Central memory CD4-positive, alpha-beta T cell (primary cell): Measurements from ENCODE around the gene FUZ.
A peak's percentile ranks its signal among the peaks of the same experiment; 100 is the strongest.
"Not testable (repeated sequence)": the region's sequence is repeated elsewhere in the genome, so short reads cannot be mapped to it uniquely, and the experiment has no call there.

Source experiments
- DNase-seq: peaks from one replicate; pipeline ENCODE4 v3.0.0; 2022

The FUZ gene

GRCh38 chr19:49832556-49832955 lies 19.5 kb upstream of the FUZ start:
- DNase-seq = no peak

DNA sequence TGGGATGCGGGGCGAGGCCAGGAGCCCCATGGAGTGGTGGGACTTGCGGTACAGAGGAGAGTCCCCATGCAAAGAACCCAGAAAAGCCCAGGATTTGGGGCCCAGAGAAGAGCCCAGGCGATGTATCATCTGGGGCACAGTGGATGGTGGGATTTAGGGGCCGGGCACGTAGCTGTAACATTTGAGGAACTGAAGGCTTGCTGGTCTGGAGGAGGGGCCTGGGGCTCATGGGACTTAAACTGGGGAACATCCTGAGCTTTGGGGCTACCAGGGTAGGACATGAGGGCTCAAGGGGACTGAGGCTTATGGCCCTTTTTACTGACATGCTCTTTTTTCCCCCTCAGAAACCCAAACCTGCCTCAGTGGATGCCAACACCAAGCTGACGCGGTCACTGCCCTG lies 18.5 kb upstream of the FUZ start:
- no peak for DNase-seq

- DNase-seq = no peak
Measured at GRCh38 chr19:49830766-49831165, 17.7 kb upstream of the FUZ start.

DNA sequence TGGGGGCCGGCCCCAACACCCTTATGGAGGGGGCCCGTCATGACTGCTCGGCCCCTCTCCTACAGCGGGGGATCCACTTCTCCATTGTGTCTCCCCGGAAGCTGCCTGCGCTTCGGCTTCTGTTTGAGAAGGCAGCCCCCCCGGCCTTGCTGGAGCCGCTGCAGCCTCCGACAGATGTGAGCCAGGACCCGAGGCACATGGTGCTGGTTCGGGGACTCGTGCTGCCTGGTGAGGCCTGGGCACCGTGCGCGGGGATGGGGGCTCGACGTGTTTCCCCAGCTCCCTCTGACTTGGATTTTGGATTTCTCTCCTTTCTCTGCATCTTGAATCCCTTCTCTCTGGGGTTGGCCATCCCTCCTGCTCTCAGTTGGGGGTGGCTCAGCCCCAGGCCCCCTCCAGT lies 16.6 kb upstream of the FUZ start:
- DNase-seq = no peak

- no peak for DNase-seq
Measured at GRCh38 chr19:49829200-49829599, 16.1 kb upstream of the FUZ start.

- DNase-seq = no peak
Measured at GRCh38 chr19:49827034-49827433, 13.9 kb upstream of the FUZ start.

DNA sequence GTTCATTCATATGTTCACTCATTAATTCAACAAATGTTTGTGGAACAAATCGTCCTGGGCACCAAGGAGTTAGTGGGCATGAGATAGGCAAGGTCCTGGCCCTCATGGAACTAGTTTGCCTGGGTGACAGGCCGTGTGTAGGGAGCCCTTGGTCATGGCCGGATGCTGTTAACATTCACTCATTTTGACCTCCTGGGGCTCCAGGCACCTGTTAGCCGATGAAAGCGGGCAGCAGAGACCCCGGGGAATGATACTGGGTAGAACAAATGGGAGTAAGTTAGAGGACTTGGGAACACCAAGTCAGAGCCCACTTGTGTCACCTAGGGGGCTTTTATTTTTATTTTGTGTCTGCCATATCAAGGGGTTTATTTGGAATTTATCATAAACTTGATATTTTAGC lies 11.6 kb upstream of the FUZ start:
- no peak for DNase-seq

- no peak for DNase-seq
Measured at GRCh38 chr19:49823472-49823871, 10.4 kb upstream of the FUZ start.

GRCh38 chr19:49820125-49820524 lies 7.0 kb upstream of the FUZ start:
- DNase-seq = no peak

DNA sequence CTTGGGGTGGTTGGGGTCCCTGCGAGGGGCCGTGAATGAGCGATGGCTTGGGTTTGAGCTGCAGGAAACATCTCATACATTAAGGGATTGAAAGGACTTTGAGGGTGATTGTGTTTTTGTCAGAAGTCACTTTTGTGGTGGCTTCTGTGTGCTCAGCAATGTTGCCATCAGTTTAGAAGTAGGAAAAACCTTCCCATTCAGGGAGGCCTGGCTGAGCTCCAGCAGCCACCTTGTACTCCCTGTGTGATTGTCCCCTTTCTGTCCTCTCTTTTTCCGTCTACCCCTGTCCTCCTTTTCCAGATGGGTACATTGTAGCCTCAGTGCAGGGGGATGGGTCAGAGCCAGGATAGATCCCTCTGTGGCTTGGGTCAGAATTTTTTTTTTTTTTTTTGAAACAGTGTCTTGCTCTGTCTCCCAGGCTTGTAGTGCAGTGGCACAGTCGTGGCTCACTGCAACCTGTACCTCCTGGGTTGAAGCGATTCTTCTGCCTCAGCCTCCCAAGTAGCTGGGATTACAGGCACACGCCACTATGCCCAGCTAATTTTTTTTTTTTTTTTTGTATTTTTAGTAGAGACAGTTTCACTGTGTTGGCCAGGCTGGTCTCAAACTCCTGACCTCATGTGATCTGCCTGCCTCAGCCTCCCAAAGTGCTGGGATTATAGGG lies 6.5 kb upstream of the FUZ start:
- DNase-seq = not testable (repeated sequence)

DNA sequence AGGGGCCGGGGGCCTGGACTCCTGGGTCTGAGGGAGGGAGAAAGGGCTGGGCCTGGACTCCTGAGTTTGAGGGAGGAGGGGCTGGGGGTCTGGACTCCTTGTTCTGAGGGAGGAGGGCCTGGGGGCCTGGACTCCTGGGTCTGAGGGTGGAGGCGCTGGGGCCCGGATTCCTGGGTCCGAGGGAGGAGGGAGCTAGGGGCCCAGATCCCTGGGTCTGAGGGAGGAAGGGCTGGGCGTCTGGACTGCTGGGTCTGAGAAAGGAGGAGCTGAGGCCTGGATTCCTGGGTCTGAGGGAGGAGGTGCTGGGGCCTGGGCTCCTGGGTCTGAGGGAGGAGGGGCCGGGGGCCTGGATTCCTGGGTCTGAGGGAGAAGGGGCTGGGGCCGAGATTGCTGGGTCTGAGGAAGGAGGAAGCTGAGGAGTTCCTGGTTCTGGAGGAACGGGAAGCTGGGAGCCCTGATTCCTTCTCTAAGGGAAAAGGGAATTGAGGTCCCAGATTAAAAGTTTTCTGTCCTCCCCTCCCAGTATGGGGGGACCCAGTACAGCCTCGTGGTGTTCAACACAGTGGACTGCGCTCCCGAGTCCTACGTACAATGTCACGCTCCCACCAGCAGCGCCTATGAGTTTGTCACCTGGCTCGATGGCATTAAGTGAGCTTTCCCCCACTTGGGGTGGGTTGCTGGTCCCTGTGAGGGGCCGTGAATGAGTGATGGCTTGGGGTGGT lies 5.7 kb upstream of the FUZ start:
- DNase-seq = no peak

GRCh38 chr19:49817964-49818648 lies 5.0 kb upstream of the FUZ start, which contains the start of gene MED25:
TSS of gene MED25 (plus strand) at chr19:49818289. CDS start at chr19:49818342, 53 bp downstream.
- DNase-seq = peak; percentile 91

DNA sequence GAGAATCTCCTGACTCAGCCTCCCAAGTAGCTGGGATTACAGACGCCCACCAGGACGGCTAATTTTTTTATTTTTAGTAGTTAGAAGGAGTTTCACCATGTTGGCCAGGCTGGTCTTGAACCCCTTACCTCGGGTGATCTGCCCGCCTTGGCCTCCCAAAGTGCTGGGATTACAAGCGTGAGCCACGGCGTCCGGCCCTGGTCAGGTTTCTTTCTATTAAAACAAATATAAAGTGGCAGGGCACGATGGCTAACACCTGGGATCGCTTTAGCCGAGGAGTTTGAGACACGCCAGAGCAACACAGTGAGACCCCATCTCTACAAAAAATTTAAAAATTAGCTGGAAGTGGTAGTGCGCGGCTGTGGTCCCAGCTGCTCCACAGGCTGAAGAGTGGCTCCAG lies 3.5 kb upstream of the FUZ start:
- no peak for DNase-seq

DNA sequence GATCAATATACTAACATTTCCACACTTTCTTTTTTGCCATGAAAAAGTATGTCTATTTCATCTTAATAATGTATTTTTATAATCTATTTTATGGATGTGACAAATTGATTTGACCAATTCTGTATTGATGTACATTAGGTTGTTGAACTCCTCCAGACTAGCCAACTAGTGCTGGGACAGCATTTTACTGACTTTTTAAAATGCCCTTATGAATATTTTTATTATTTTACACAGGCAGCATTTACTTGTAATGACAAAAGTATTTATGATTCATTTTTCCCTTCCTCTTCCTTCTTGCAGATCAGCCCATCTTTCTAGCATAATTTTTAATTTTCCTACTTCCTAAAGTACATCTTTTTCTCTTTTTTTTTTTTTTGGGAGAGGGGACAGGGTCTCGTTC lies 918 bp upstream of the FUZ start:
- DNase-seq = no peak

DNA sequence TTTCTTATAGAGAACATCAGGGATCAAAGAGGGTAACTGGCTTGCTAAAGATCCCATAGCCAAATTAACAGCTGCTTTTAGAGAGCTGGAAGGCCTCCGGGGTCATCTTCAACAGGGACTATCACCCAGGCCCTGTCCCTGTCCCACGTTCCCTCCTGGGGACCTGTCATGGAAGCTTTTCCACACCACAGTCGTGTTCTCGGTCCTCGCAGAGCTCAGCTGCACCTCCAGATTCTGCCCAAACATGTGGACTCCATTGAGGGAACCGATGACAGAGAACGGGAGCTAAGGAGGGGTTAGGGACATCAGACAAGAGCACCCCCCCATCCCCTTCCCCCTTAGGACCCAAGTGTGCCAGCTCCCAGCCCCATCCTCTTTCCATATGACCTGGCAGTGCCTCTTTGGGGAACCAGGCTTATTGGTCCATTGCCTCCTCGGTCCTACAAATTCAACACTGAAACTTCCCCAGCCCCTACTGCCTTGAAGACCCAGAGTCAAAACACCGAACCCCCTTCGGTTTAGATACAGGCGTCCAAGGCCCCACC lies 568 bp downstream of the FUZ start:
- no peak for DNase-seq

DNA sequence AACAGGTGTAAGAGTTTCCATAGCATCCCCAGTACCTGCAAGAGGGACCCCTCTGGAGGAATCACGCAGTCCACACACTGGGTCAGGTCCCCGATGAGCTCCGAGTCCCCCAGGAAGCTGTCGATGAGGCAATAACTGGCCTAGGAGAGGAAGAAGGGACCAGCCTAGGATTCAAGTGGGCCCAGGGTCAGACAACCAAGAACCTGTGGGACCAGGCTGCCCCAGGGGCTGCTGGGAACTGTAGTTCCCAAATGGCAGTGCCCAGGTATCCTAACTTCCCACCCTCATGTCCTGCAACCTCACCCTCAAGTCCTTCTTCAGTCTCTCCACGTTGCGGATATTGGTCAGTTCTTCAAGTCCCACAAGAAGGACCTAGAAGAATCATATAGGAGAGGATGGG lies 1.8 kb downstream of the FUZ start:
- no peak for DNase-seq

GRCh38 chr19:49809941-49810389 lies 3.1 kb downstream of the FUZ start:
- peak; percentile 18 for DNase-seq

- peak; percentile 49 for DNase-seq
Measured at GRCh38 chr19:49809160-49809940, 3.7 kb downstream of the FUZ start.

DNA sequence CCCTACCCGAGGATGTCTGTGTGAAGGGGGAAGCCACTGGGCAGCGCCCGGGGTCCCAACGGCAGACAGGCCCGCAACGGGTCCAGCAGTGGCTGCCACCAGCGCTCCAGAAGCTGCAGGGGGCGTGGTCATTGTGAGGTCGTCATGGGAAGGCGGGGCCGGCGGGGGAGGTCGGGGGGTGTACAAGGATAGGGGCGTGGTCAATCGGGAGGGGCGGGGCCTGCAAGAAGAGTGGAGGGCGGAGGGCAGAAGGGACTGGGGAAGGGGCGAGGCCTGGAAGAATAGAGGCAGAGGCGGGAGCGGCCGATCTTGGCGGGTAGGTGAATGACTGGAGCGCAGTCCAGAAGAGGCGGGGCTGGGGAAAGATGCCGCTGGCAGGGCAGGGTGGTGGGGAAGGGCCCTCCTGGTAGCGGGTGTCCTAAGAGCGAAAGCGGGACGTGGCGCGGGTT lies 4.4 kb downstream of the FUZ start:
- peak; percentile 80 for DNase-seq

DNA sequence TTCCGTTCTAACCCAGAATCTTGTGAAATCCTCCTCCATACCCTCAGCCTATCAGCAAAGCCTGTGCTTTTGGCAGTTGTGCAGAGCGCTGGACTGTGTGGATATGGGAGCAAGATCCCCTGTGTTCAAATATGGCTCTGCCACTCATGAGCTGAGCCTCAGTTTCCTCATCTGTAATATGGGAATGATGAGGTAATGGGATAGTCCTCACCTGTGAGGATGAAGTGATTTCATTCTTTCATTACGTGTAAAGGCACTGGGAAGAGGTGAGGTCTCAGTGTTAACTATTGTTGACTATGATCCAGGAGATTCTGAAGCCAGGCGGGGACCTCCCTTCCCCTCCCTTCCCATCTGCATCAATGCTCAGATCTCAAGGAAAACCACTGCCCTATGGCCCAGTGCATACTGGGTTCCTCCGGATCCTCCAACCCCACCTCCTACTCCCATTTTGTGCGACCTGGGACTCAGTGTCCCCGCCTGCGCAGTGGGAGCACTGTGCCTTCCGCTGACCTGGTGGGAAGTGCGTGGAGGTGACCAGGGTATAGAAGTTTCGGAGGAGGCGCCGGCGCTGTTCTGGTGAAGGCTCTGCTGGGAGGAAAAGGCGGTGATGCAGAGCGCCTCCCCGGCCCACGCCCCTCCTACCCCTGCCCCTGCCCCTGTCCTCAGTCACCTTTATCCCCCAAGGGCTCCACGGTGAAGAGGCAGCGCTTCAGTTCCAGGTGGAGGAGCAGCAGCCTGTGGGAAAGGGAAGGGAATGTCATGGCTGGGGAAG lies 5.0 kb downstream of the FUZ start:
- DNase-seq = no peak

GRCh38 chr19:49807058-49807903 lies 5.8 kb downstream of the FUZ start:
- no peak for DNase-seq
